GM18909 (cell line): ENCODE measurements around the gene ARHGEF1.
"Not testable (repeated sequence)": the region's sequence is repeated elsewhere in the genome, so short reads cannot be mapped to it uniquely, and the experiment has no call there.

ENCODE experiments used
- ATAC-seq: cut with Tn5 transposase; IDR thresholded peaks from one replicate; pipeline ENCODE4 v1.9.1; 2021; ENCODE audit warnings: mild to moderate bottlenecking; ENCODE audit not compliant: unreplicated experiment, poor library complexity

The ARHGEF1 gene

DNA sequence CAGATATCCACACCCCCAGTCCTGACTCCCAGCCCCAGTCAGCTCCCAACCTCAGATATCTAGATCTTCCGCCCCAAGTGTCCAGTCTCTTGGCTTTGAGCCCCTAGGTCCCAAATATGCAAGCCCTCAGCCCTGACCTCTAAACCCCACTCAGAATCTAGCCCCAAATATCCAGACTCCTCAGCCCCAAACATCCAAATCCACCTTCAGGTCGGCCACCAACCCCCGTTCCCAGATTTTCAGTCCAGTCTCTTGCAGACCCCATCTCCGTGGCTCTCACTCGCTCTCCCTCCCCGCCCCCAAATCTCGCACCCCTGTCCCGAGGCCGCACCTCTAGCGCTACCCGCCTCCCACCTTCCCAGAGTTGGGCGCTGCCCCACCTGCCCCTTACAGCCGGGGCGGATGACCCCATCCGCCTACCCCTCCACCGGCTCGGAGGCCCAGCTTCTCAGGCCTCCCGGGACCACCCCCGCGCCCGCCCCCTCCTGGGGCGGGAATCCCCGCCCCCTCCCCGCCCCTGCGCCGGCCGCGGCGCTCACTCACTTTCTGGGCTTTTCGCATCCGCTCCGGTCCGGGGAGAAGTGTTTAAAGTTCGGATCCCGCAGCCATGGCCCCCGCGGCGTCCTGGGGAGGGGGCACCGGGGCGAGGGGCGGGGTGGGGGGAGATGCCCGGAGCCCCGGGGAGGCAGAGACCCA, 44.7 kb downstream of the ARHGEF1 start:
- ATAC-seq, result no peak

DNA sequence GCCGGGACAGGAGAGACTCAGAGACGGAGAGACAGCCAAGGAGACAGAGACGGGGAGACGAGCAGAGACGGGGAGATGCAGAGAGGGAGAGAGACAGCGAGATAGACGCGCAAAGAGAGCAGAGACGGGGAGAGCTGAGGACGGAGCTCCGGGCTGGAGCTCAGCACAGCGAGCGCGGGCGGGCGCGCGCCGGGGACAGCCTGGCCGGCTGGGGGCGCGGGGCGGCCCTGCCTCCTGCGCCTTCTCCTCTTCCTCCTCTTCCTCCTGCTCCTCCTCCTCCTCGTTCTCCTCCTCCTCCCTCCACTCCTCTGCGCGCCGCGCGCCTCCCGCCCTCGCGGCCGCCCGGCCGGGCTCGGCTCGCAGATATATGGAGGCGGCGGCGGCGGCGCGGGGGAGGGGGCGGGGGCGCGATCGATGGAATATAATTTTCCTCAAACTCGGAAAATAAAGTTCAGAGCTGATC, 45.3 kb downstream of the ARHGEF1 start, which contains the start of gene ERFL:
Gene ERFL (minus strand): TSS at position 229 of the 463 bp plus-strand sequence. CDS start 15,530 bp downstream, outside the sequence.
- no peak for ATAC-seq

DNA sequence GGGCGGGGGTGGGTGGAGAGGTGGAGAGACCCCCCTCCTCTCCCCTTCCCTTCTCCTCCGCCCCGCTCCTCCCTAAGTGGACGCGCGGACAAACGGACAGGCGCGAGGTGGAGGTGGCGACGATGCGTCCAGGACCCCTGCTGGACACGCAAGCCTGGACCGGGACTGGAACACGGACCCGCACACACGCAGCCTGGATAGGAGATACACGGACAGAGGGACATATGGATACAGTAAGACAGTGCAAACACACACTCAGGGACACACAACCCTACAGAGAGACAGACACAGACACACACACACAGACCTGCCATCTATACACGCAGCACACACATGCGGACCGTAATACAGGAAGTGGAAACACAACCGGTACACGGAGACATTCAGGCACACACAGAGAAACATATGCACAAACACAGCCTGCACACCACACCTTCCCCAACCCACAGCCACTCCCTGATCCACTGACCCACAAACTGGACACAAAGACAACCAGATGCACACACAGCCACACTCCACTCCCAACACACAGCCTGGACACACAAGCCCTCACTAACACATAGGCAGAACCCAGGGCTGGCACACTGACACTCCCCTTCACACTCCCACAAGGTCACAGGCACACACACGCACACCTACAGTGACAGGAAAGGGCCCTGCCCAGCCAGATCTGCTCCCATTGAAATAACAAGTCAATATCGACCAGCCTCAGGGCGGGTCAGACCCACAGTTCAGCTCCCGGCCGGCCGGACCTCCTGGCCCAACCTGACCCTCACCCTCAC, 46.0 kb downstream of the ARHGEF1 start:
- ATAC-seq, result no peak

DNA sequence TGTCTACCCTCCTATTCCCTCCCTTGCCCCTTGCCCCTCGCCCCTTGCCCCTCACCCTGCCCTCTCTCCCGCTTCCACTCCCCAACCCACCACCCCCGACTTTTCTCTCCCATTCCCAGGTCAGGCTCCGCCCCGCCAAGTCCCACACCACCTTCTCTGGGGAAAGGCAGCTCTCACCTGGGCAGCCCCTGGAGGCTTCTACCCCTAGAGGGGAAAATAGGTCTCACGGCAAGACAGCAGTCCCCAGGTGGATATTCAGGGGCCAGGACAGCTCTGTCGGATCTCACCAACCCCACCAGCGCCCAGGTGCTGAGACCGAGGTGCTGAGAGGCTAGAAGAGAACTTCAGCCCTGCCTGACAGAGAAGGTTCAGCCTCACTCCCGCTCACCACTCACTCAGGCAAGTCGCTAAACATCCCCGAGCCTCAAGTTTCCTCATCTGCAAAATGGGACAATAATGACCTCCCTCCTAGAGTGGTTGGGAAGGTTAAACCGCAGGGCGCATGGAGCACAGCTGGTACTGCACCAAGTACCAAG, 46.6 kb downstream of the ARHGEF1 start:
- no peak for ATAC-seq

DNA sequence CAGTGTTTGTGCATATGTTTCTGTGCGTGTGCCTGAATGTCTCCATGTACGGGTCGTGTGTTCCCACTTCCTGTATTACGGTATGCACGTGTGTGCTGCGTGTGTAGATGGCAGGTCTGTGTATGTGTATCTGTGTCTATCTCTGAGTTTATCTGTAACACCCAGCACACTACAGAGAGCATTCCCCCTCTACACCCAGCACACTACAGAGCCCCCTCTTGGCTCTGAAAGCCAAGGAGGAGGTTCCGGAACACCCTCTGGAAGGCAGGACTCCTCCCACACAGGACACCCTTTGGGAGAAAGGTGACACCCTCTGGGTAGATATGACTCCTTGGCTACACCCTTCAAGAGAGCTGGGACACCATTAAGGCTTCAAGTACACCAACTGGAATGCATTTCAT, 47.3 kb downstream of the ARHGEF1 start:
- no peak for ATAC-seq

DNA sequence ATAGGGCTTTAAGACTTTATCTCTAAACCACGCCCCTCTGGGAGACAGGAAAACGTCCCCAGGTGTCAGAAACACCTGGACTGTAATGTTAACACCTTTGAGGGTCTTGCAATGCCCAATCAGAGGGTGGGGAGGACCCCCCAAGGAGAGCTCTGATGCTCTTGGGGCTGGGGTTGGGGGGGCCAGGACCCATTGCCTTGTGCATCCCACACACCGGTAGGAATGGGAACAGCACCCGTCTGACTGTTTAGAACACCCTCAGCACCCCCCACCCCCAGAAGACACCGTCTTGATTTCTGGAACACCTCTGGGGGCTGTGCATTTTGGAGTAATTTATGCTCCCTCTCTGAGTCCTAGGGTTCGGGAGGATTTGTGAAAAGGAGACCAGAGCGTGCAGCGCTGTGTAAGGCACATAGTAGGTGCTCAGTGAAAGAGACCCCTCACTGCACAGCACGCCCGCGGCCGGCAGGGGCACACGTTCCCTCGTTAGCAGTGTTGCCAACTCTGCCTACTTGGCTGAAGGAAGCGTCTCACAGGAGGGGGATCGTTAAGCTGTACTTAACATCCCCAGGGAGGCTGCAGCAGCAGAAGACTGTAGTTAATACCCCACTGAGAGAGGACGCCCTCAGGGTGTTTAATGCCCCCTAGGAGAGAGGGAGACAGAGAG, 48.1 kb downstream of the ARHGEF1 start:
- no peak for ATAC-seq

DNA sequence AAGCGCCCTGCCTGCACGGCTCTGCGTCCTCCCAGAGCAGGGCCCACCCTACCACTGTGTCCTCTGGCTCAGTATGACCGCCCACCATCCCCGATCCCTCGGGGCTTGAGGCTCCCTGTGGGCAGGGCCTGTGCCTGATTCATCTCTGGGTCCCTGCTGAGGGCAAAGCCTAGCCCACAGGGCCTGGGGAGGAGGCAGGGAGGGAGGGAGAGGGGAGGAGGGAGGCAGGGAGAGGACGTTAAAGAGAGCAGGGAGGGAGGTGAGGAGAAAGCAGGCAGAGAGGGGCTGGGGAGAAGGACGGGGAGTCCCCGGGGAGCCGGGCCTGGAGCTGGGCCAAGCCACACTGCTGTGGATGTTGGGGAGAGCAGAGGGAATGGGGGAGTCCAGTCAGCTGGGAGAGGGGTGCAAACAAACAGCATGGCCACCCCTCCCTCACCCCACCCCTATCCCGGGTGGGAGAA, 49.3 kb downstream of the ARHGEF1 start:
- no peak for ATAC-seq

DNA sequence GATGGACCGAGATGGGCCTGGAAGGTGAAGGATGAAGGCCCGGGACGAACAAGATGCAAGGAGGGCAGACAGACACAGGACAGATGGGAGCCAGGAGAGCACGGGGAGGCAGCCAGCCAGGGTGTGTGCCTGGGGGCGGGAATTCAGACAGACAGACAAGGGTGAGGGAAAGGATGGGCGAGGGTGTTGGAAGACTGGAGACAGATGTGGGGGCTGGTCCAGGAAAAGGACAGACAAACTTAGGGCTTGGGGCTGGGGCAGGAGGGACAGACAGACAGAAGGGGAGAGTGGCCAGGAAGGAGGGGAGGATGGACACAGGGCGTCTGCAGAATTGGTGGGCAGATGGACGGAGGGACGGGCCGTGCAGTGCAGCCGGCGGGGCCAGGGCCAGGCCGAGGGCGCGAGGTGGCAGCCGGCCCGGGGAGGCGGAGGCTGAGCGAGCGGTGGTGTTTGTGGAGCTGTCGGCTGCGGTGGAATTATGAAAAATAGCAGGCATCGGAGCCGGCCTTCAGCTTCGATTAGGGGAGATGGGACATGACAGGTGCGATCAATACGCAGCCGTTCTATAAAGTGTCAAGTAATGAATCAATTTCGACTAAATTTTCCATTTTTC, 49.8 kb downstream of the ARHGEF1 start:
- ATAC-seq, result no peak

DNA sequence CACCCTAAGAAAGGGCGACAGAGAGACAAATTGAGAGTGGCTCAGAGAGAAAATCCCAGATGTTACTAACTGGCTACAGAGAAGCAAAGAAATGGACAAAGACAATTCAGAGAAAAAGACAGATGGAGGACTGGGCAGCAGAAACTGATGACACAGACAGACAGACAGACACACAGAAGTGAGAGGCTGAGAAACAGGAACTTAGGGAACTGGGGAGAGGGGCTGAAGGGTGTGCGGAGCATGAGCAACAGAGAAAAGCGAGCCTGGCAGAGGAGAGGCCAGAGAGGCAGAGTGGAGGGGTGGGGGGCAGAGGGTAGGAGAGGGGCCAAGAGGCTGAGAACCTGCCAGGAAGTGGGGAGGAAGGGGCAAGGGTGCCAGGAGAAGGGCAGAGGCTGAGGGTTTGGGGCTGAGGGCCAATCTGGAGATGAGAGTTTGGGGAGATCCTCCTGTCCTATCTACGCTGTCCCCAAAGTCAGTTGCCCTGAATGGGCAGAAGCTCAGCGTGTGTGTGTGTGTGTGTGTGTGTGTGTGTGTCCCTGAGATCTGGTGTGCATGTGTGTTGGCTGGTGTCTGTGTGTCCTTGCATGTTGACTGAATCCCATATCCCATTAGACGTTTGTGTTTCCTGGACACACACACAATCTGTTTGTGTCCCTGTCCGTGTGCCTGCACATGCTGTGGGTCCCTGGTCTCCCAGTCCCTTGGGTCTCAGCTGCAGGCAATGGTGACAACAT, 50.9 kb downstream of the ARHGEF1 start:
- no peak for ATAC-seq

DNA sequence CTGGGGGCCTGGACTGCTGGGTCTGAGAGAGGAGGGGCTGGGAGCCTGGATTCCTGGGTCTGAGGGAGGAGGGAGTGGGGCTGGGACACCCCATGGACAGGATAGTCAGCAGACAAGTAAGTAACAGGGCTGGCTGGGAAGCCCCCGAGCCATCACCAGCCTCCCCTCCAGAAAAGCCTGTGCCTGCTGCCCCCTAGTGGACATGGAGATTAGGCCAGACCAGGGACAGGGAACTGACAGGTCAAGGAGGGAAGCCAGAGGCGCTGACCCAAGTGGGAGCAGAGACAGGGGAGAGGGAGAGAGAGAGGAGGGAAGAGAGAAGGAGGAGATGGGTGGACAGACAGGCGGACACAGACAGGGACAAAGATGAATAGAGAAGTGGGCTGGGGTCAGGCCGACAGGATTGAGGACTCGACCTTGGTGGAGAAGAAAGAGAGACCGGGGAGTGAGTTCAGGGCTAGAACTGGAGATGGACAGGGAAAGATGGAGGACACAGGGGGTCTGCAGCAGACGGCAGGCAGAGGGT, 51.9 kb downstream of the ARHGEF1 start:
- no peak for ATAC-seq

DNA sequence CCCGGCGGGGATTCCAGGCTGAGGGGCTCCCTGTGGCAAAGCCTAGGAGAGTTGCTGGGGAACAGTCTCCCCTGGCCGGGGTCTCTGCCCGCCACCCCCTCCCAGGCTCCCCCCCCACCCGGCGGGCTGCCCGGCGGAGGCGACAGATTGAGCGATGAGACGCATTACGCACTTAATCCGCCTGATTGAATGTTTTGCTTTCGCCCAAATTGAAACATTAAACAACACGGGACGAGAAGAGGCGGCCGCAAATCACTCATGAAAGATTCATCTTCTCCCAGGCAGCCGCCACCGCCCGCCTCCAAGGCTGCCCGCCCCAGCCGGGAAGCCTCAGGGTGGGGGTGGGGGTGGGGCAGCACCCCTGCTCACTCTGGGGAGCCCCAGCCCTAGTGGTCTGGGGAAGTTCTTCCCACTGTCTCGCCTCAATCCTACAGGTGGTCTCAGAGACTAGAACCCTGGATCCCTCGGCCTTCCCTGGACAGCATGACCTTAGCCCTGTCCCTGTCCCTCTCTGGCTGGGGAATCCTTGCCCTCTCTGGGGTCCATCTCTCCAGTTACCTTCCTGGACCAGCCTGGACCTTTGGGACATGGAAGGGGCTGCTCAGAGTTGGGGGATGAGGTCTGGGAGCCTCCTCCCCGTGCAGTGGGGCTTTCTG, 52.9 kb downstream of the ARHGEF1 start:
- no peak for ATAC-seq

DNA sequence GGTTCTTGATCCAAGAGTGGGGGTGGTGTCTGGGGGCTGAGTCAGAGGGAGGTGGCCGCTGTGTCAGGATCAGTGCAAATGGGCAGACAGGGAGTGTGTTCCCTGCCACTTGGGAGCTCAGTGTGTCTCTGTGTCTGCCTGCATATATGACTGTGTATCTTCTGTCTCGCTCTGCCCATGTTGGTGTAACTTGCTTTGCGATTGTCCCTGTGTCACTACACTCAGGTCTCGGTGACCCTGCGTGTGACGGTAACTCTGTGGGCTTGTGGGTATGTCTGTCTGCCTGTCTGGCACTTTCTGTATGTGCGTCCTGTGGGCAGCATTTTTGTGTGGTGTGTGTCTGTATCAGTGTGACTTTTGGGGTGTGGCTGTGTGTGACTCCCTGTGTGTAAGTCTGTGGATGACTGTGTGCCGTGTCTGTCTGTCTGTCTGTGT, 53.4 kb downstream of the ARHGEF1 start:
- ATAC-seq, result no peak

DNA sequence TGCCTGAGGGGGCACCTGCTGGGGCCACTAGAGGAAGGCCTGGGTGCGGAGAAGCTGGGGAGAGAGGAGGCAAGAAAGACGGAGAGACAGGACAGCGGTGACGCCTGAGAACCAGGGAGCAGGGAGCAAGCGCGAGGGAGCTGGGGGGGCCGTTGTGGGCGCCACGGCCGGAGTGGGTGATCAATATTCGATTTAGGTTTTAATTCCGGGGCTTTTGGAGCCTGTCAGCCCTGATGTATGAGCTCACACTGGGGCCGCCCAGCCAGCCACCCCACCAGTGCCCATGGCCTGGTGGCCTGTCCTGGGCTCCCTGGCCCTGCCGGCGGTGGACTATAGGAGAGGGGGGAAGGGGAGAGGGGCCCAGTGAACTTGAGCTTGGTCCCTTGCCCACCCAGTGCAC, 54.0 kb downstream of the ARHGEF1 start:
- no peak for ATAC-seq

DNA sequence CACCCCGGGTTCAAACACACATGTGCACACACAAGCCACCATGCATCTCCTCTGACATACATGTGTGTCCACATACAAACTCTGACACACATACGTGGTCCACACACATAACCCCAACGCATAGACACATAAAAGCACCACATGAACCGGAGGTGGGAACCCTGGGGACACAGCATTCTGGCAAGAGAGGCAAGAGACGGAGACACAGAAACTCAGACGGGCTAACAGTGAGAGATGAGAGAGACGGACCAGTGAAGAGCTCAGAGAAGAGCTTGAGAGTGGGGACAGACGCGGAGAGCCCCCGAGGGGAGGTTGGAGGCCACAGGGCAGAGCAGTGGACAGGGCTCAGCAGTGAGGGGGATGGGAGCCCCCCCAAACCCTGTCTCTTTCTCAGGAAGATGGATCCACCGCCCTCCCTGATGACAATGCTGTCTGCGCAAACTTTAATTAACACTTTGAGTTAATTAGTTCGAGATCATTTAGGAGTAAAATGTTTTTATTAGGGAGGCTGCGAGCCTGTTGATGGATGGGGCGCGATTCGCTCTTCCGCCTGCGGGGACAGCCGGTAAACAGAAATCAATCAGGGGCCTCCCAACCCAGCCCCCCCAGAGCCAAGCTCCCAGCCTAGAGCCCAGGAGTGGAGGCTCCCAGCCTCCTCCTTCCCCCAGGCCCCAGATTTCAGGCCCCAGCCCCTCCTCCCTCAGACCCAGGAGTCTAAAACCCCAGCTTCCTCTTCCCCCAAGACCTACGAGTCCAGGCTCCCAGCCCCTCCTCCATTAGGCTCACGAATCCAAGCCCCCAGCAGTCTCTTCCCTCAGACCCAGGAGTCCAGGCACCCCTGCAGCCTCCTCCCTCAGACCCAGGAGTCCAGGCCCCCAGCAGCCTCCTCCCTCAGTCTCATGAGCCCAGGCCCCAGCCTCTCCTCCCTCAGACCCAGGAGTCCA, 54.8 kb downstream of the ARHGEF1 start:
- ATAC-seq, result no peak

DNA sequence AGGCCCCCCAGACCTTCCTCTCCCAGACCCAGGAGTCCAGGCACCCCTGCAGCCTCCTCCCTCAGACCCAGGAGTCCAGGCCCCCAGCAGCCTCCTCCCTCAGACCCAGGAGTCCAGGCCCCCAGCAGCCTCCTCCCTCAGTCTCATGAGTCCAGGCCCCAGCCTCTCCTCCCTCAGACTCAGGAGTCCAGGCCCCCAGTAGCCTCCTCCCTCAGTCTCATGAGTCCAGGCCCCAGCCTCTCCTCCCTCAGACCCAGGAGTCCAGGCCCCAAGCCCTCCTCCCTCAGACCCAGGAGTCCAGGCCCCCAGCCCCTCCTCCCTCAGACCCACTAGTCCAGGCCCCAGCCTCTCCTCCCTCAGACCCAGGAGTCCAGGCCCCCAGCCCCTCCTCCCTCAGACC, 56.2 kb downstream of the ARHGEF1 start:
- not testable (repeated sequence) for ATAC-seq

DNA sequence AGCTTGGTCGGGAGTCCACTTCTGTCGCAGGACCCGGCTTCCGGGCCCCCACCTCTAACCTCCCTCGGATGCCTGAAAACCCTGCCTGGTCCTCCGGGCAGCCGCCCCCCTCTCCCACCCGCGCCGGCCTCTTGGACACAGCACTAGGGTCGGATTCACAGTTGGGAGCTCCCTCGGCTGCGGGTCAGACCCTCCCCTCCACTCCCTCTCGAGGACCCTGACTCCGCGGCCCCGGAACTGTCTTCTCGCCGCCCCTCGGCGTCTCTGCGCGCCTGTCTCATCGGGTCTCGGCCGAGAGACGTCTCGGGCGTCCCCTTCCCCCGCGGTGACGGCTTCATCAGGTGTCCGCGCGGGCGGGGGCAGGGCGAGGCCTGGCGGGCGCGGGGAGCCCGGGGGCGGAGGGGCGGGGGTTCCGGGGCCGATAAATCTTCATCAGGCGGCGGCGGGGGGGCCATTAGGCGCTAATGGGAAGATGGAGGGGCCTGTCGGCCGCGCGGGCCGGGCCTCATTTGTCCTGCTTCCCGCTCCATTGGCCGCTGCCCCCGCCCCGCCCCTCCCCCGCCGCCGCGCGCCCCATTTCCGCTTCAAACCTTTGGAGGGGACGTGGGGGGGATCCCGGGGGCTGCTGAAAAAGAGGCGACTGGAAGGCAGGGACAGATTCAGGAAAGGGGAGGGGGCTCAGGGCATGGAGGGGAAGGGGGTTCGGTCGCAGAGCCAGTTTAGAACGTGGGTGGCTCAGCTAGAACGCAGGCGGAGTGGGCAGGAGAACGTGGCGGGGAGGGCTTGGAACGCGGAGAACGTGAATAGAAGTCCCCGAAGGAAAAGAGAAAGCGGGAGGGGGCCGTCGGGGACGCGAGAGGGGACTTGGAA, 57.1 kb downstream of the ARHGEF1 start:
- no peak for ATAC-seq
